ENCODE data around the gene CCDC90B.

The CCDC90B gene

DNA sequence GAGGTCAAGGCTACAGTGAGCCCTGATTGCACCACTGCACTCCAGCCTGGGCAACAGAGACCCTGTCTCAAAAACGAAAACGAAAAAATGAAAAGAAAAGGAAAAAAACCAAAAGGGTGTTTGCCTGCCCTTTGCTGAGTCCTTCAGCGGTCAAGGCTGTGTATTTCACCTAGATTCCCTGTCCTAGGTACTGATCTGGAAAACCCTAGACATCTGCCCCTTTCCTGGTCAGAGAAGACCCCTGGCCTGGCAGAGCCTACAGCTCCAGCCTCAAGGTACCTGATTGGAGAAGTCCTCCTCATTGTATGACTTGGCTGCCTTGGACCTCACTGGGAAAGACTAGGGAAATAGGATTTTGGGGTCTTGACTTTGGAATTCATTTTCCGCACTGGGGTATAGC lies 8.0 kb upstream of the CCDC90B start:
- TF ChIP-seq YY1 (IDR thresholded peaks at IDR 0.05; ENCODE audit: low read depth) (no peak), NFIC (IDR thresholded peaks at IDR 0.05) (no peak), TEAD4 (IDR thresholded peaks at IDR 0.05) (no peak), RAD21 (IDR thresholded peaks at IDR 0.05; ENCODE audit: low read depth) (no peak), ZBTB7A (IDR thresholded peaks at IDR 0.05; ENCODE audit: low read depth) (no peak)
- TF ChIP-seq, protein P1, sequence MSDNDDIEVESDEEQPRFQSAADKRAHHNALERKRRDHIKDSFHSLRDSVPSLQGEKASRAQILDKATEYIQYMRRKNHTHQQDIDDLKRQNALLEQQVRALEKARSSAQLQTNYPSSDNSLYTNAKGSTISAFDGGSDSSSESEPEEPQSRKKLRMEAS (IDR thresholded peaks at IDR 0.05) = no peak
- TF ChIP-seq, protein P2, sequence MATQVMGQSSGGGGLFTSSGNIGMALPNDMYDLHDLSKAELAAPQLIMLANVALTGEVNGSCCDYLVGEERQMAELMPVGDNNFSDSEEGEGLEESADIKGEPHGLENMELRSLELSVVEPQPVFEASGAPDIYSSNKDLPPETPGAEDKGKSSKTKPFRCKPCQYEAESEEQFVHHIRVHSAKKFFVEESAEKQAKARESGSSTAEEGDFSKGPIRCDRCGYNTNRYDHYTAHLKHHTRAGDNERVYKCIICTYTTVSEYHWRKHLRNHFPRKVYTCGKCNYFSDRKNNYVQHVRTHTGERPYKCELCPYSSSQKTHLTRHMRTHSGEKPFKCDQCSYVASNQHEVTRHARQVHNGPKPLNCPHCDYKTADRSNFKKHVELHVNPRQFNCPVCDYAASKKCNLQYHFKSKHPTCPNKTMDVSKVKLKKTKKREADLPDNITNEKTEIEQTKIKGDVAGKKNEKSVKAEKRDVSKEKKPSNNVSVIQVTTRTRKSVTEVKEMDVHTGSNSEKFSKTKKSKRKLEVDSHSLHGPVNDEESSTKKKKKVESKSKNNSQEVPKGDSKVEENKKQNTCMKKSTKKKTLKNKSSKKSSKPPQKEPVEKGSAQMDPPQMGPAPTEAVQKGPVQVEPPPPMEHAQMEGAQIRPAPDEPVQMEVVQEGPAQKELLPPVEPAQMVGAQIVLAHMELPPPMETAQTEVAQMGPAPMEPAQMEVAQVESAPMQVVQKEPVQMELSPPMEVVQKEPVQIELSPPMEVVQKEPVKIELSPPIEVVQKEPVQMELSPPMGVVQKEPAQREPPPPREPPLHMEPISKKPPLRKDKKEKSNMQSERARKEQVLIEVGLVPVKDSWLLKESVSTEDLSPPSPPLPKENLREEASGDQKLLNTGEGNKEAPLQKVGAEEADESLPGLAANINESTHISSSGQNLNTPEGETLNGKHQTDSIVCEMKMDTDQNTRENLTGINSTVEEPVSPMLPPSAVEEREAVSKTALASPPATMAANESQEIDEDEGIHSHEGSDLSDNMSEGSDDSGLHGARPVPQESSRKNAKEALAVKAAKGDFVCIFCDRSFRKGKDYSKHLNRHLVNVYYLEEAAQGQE (IDR thresholded peaks at IDR 0.05; ENCODE audit: low read depth) = peak; percentile 70

DNA sequence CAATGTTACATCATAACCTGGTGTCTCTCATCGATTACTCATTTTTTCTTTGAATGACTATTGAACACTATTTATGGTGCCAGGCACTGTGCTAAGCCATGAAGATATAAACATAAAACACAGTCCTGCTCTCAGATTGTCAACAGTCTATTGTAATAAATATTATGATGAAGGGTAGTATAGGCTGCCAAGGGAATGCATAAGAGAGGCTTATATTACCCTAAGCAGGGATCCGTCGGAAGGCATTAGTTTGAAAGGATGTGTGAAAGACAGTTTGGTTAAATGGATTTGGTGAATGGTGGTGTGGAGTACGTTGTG lies 7.2 kb upstream of the CCDC90B start:
- no peak for TF ChIP-seq EP300 (IDR thresholded peaks at IDR 0.05; ENCODE audit: borderline replicate concordance)
- TF ChIP-seq CEBPB (IDR thresholded peaks at IDR 0.05) = no peak
- no peak for TF ChIP-seq RAD21 (IDR thresholded peaks at IDR 0.05; ENCODE audit: low read depth)
- TF ChIP-seq, protein P3, sequence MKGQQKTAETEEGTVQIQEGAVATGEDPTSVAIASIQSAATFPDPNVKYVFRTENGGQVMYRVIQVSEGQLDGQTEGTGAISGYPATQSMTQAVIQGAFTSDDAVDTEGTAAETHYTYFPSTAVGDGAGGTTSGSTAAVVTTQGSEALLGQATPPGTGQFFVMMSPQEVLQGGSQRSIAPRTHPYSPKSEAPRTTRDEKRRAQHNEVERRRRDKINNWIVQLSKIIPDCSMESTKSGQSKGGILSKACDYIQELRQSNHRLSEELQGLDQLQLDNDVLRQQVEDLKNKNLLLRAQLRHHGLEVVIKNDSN (IDR thresholded peaks at IDR 0.05) = no peak
- no peak for TF ChIP-seq FOXM1 (IDR thresholded peaks at IDR 0.05; ENCODE audit: borderline replicate concordance, low read depth)
- no peak for TF ChIP-seq TCF12 (IDR thresholded peaks at IDR 0.05; ENCODE audit: low read depth)
- TF ChIP-seq CREB1 (IDR thresholded peaks at IDR 0.05; ENCODE audit: low read depth) = no peak
- TF ChIP-seq, protein P1 (IDR thresholded peaks at IDR 0.05) = no peak

DNA sequence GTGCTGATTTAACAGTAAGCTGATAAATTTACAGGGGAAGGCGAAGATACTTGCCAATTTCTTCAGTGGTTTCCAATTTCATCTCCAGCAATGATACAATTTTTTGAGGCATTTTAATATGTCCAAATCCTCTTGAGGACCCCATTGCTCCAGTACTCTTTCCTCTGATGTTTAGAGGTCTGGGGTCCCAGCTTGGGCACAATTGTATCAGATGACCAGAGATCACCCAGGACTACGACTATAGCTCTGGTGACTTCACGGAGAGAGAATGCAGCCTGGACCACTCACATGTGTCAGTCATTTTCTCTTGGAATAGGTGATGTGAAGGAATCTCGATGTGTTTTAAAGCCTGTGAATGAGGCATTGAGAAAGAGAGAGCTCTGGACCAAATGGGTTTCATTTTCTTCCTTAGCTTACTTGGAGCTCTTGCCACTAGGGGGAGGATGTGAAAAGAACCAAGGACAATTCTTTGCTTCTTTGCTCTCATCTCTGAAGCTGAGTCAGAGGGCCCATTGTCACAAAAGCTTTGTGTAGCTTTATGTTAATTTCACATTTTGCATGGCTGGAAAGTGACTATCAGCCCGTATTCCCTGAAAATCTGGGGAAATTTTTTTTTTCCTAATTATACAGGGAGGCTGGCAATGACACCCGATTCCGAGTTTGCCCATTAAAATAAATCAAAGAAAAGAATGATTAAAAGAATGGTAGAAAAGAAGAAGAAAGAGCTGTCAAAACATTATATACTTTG lies 6.7 kb upstream of the CCDC90B start:
- no peak for TF ChIP-seq TAF1 (IDR thresholded peaks at IDR 0.05; ENCODE audit: low read depth)
- peak; percentile 35 for TF ChIP-seq RAD21 (IDR thresholded peaks at IDR 0.05; ENCODE audit: low read depth)
- TF ChIP-seq CEBPB (IDR thresholded peaks at IDR 0.05) = no peak
- TF ChIP-seq, protein P1 (IDR thresholded peaks at IDR 0.05) = no peak
- no peak for TF ChIP-seq NFIC (IDR thresholded peaks at IDR 0.05)
- TF ChIP-seq EGR1 (IDR thresholded peaks at IDR 0.05) = no peak
- TF ChIP-seq EP300 (IDR thresholded peaks at IDR 0.05; ENCODE audit: borderline replicate concordance) = no peak

DNA sequence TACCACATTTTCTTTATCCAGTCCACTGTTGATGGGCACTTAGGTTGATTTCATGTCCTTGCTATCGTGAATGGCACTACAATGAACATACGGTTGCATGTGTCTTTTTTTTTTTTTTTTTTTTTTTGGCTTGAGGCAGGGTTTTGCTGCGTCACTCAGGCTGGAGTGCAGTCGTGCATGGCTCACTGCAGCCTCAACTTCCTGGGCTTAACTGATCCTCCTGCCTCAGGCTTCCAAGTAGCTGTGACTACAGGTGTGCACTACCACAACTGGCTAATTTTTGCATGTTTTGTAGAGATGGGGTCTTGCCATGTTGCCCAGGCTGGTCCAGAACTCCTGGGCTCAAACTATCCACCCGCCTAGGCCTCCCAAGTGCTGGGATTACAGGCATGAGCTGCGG lies 1.5 kb upstream of the CCDC90B start:
- TF ChIP-seq ZBTB7A (IDR thresholded peaks at IDR 0.05; ENCODE audit: low read depth) = no peak
- TF ChIP-seq CREB1 (IDR thresholded peaks at IDR 0.05; ENCODE audit: low read depth) = no peak
- TF ChIP-seq NFIC (IDR thresholded peaks at IDR 0.05) = no peak
- no peak for TF ChIP-seq CEBPB (IDR thresholded peaks at IDR 0.05)
- TF ChIP-seq TAF1 (IDR thresholded peaks at IDR 0.05; ENCODE audit: low read depth) = no peak
- TF ChIP-seq RAD21 (IDR thresholded peaks at IDR 0.05; ENCODE audit: low read depth) = no peak
- TF ChIP-seq, protein P1 (IDR thresholded peaks at IDR 0.05) = no peak
- TF ChIP-seq EGR1 (IDR thresholded peaks at IDR 0.05) = no peak
- TF ChIP-seq YY1 (IDR thresholded peaks at IDR 0.05; ENCODE audit: low read depth) = no peak
- TF ChIP-seq, protein P2 (IDR thresholded peaks at IDR 0.05; ENCODE audit: low read depth) = no peak
- TF ChIP-seq TEAD4 (IDR thresholded peaks at IDR 0.05) = no peak
- no peak for TF ChIP-seq EP300 (IDR thresholded peaks at IDR 0.05; ENCODE audit: borderline replicate concordance)
- TF ChIP-seq FOXM1 (IDR thresholded peaks at IDR 0.05; ENCODE audit: borderline replicate concordance, low read depth) = no peak
- TF ChIP-seq TCF12 (IDR thresholded peaks at IDR 0.05; ENCODE audit: low read depth) = no peak

DNA sequence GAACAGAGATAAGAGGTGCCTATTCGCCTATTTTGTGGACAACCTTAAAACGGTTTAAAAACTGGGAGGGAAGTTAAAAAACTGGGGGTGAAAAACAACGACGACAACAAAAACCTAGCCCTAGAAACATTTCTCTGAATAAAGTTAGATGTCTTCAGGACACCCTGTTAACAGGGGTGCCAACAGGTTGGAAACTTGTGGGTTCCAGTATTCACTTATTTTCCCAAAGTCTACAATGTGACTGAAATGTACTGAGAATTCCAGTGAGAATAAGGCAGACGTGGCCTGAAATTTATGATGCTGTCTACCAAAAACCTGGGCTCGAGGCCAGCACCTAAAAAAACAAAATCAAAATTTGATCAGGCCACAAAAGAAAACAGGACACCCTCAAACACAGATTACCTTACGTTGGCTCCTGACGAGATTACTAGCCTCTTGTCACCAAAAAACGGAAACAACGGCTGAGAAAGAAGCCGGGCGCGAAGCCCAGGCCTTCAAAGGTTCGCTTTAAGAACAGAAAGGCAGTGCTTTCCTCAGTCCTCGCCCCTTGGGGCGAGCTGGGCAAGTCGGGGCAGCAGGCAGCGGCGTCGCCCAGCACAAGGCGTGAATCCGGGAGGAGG lies 906 bp downstream of the CCDC90B start:
- TF ChIP-seq, protein P1 (IDR thresholded peaks at IDR 0.05) = peak; percentile 92
- TF ChIP-seq NFIC (IDR thresholded peaks at IDR 0.05) = no peak

Data from Ishikawa (cell line).